WTC11 (cell line): ENCODE data around the gene ARHGAP40. TPM values are rescaled to one million over a fixed set of nuclear protein-coding genes. Genes with fewer than 3 reads are reported as not detected.
"Not testable (repeated sequence)": the region's sequence is repeated elsewhere in the genome, so short reads cannot be mapped to it uniquely, and the experiment has no call there.

Experiments used
- ATAC-seq: fragments of 200-7000 bp; cut with Tn5 transposase; 2 replicates; pipeline ENCODE4 v1.10.0; 2021; ENCODE audit warnings: mild to moderate bottlenecking, moderate library complexity
- CTCF ChIA-PET: fragments of 300-600 bp; sonication (Branson Sonifier 250); formaldehyde crosslinking; loops from one replicate; lab custom pipeline; 2021; ENCODE audit warnings: antibody characterized with exemption; lab: Charles Lee
- POLR2A ChIA-PET: fragments of 350-600 bp; sonication (Branson Sonifier 250); formaldehyde crosslinking; loops from one replicate; lab custom pipeline; 2021; ENCODE audit warnings: antibody characterized with exemption; lab: Charles Lee
- DNase-seq: peaks from one replicate; pipeline ENCODE4 v3.0.0; 2021; ENCODE audit warnings: low spot score
- H3K27ac Mint-ChIP-seq: 2 replicates; pipeline ENCODE4 v1.8.0; 2021; ENCODE audit warnings: mixed read lengths
- H3K27me3 Mint-ChIP-seq: 2 replicates; pipeline ENCODE4 v1.8.0; 2021; ENCODE audit warnings: low read depth, mild to moderate bottlenecking, moderate library complexity, mixed read lengths
- H3K36me3 Mint-ChIP-seq: 2 replicates; pipeline ENCODE4 v1.8.0; 2021; ENCODE audit warnings: mixed read lengths
- H3K4me1 Mint-ChIP-seq: 2 replicates; pipeline ENCODE4 v1.8.0; 2022; ENCODE audit warnings: mixed read lengths
- H3K4me3 Mint-ChIP-seq: 2 replicates; pipeline ENCODE4 v1.8.0; 2021; ENCODE audit warnings: mild to moderate bottlenecking, moderate library complexity, mixed read lengths
- H3K9me3 Mint-ChIP-seq: 2 replicates; pipeline ENCODE4 v1.8.0; 2021; ENCODE audit warnings: mixed read lengths
- EMX1 ChIP-seq: fragments of 250-450 bp; sonication (Bioruptor Pico); IDR thresholded peaks from 2 replicates; pipeline ENCODE4 v1.8.0; 2021; ENCODE audit warnings: mild to moderate bottlenecking
- NR3C1 ChIP-seq: sonication (generic); formaldehyde crosslinking; conservative IDR thresholded peaks from 2 replicates; pipeline ENCODE4 v1.8.1; 2023; ENCODE audit warnings: low read depth, mild to moderate bottlenecking, missing genetic modification reagents
- PRRX2 ChIP-seq: fragments of 250-450 bp; sonication (Bioruptor Pico); IDR thresholded peaks from 2 replicates; pipeline ENCODE4 v1.8.0; 2021; ENCODE audit warnings: mild to moderate bottlenecking
- total RNA-seq: library from RNA; stranded (reverse); gene quantifications from 3 replicates; pipeline ENCODE4 v1.2.3, GENCODE V29; 2021
- TF ChIP-seq, protein P1 (sequence below): sonication (generic); formaldehyde crosslinking; IDR thresholded peaks from 2 replicates; pipeline ENCODE4 v1.8.0; 2022; ENCODE audit warnings: missing genetic modification reagents
- TF ChIP-seq, protein P2 (sequence below): fragments of 250-450 bp; sonication (Bioruptor Pico); IDR thresholded peaks from 2 replicates; pipeline ENCODE4 v1.8.0; 2021; ENCODE audit warnings: mild to moderate bottlenecking
- TF ChIP-seq, protein P3 (sequence below): sonication (generic); formaldehyde crosslinking; IDR thresholded peaks from 2 replicates; pipeline ENCODE4 v1.8.1; 2022; ENCODE audit warnings: low read depth, missing genetic modification reagents, borderline replicate concordance
- TF ChIP-seq, protein P4 (sequence below): sonication (generic); formaldehyde crosslinking; IDR thresholded peaks from 2 replicates; pipeline ENCODE4 v1.8.0; 2023; ENCODE audit warnings: missing genetic modification reagents, mild to moderate bottlenecking, borderline replicate concordance

The ARHGAP40 gene
- total RNA-seq, 1 experiment from 2014 or later, result 0.72 TPM

DNA sequence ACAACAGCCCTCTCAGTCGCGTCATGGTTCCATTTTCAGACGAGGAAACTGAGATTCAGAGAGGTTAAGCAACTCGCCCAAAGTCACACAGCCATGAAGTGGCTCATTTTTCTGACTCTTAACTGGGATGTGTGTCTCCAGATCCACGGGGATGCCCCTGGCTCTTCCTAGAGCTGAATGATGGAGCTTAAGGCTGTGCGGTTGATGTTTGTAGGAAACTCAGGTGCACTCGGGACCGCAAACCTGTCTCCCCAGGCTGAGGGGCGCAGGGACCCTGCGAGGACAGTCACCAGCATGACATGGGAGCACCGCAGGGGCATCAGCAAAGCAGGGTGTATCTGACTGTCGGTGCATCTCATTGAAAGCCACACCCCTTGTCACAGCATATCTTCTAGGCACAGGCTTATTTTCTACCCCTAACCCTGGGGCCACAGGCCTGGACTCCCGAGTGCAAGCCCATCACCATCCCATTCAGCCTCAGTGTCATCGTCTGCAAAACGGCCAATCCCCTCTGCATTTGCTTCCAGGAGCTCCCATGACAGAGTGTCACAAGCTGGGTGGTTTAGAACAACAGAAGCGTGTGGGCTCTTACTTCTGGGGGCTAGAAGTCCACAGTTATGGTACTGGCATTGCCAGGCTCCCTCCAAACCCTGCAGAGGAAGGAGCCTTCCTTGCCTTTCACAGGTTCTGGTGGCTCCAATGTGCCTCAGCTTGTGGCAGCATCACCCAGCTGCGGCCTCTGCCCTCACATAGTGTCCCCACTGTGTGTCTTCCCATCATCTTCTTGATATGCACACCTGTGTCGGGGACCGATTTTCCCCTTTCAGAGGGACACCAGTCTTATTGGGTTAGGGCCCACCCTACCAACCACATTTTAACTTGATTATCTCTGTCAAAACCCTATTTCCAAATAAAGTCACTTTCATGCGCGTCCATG is 9.9 kb upstream of the ARHGAP40 start (continued):
- TF ChIP-seq, protein P1, sequence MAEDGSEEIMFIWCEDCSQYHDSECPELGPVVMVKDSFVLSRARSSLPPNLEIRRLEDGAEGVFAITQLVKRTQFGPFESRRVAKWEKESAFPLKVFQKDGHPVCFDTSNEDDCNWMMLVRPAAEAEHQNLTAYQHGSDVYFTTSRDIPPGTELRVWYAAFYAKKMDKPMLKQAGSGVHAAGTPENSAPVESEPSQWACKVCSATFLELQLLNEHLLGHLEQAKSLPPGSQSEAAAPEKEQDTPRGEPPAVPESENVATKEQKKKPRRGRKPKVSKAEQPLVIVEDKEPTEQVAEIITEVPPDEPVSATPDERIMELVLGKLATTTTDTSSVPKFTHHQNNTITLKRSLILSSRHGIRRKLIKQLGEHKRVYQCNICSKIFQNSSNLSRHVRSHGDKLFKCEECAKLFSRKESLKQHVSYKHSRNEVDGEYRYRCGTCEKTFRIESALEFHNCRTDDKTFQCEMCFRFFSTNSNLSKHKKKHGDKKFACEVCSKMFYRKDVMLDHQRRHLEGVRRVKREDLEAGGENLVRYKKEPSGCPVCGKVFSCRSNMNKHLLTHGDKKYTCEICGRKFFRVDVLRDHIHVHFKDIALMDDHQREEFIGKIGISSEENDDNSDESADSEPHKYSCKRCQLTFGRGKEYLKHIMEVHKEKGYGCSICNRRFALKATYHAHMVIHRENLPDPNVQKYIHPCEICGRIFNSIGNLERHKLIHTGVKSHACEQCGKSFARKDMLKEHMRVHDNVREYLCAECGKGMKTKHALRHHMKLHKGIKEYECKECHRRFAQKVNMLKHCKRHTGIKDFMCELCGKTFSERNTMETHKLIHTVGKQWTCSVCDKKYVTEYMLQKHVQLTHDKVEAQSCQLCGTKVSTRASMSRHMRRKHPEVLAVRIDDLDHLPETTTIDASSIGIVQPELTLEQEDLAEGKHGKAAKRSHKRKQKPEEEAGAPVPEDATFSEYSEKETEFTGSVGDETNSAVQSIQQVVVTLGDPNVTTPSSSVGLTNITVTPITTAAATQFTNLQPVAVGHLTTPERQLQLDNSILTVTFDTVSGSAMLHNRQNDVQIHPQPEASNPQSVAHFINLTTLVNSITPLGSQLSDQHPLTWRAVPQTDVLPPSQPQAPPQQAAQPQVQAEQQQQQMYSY (CRISPR knock-in tag), result no peak
- TF ChIP-seq NR3C1 (no peak), EMX1 (CRISPR knock-in tag) (no peak), PRRX2 (CRISPR knock-in tag) (no peak)
- TF ChIP-seq, protein P2, sequence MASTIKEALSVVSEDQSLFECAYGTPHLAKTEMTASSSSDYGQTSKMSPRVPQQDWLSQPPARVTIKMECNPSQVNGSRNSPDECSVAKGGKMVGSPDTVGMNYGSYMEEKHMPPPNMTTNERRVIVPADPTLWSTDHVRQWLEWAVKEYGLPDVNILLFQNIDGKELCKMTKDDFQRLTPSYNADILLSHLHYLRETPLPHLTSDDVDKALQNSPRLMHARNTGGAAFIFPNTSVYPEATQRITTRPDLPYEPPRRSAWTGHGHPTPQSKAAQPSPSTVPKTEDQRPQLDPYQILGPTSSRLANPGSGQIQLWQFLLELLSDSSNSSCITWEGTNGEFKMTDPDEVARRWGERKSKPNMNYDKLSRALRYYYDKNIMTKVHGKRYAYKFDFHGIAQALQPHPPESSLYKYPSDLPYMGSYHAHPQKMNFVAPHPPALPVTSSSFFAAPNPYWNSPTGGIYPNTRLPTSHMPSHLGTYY (CRISPR knock-in tag), result no peak
- TF ChIP-seq, protein P3, sequence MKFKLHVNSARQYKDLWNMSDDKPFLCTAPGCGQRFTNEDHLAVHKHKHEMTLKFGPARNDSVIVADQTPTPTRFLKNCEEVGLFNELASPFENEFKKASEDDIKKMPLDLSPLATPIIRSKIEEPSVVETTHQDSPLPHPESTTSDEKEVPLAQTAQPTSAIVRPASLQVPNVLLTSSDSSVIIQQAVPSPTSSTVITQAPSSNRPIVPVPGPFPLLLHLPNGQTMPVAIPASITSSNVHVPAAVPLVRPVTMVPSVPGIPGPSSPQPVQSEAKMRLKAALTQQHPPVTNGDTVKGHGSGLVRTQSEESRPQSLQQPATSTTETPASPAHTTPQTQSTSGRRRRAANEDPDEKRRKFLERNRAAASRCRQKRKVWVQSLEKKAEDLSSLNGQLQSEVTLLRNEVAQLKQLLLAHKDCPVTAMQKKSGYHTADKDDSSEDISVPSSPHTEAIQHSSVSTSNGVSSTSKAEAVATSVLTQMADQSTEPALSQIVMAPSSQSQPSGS, result no peak
- TF ChIP-seq, protein P4, sequence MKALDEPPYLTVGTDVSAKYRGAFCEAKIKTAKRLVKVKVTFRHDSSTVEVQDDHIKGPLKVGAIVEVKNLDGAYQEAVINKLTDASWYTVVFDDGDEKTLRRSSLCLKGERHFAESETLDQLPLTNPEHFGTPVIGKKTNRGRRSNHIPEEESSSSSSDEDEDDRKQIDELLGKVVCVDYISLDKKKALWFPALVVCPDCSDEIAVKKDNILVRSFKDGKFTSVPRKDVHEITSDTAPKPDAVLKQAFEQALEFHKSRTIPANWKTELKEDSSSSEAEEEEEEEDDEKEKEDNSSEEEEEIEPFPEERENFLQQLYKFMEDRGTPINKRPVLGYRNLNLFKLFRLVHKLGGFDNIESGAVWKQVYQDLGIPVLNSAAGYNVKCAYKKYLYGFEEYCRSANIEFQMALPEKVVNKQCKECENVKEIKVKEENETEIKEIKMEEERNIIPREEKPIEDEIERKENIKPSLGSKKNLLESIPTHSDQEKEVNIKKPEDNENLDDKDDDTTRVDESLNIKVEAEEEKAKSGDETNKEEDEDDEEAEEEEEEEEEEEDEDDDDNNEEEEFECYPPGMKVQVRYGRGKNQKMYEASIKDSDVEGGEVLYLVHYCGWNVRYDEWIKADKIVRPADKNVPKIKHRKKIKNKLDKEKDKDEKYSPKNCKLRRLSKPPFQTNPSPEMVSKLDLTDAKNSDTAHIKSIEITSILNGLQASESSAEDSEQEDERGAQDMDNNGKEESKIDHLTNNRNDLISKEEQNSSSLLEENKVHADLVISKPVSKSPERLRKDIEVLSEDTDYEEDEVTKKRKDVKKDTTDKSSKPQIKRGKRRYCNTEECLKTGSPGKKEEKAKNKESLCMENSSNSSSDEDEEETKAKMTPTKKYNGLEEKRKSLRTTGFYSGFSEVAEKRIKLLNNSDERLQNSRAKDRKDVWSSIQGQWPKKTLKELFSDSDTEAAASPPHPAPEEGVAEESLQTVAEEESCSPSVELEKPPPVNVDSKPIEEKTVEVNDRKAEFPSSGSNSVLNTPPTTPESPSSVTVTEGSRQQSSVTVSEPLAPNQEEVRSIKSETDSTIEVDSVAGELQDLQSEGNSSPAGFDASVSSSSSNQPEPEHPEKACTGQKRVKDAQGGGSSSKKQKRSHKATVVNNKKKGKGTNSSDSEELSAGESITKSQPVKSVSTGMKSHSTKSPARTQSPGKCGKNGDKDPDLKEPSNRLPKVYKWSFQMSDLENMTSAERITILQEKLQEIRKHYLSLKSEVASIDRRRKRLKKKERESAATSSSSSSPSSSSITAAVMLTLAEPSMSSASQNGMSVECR, result no peak

DNA sequence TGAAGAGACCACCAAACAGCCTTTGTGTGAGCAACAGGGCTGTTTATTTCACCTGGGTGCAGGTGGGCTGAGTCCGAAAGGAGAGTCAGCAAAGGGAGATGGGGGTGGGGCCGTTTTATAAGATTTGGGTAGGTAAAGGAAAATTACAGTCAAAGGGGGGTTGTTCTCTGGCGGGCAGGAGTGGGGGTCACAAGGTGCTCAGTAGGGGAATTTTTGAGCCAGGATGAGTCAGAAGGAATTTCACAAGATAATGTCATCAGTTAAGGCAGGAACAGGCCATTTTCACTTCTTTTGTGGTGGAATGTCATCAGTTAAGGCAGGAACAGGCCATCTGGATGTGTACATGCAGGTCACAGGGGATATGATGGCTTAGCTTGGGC is 9.2 kb upstream of the ARHGAP40 start:
- POLR2A ChIA-PET, DNase-seq, ATAC-seq, H3K4me1 Mint-ChIP-seq, H3K4me3 Mint-ChIP-seq, H3K36me3 Mint-ChIP-seq, H3K27ac Mint-ChIP-seq, CTCF ChIA-PET, H3K9me3 Mint-ChIP-seq, H3K27me3 Mint-ChIP-seq: not testable (repeated sequence)

DNA sequence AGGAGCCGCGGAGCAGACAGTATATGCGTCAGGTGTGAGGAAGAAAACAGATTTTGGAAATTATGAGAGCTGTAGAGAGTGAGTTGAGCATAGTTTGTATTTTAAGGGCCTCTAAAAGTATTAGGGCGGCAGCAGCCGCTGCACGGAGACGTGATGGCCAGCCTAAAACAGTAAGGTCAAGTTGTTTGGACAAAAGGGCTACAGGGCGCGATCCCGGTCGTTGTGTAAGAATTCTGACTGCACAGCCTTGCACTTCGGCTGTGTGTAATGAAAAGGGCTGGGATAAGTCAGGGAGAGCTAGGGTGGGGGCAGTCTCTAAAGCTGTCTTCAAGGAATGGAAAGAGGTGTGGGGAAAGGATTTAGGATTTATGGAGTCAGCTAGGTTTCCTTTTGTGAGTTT is 7.3 kb upstream of the ARHGAP40 start:
- H3K27ac Mint-ChIP-seq, H3K4me1 Mint-ChIP-seq, H3K4me3 Mint-ChIP-seq, CTCF ChIA-PET, POLR2A ChIA-PET, DNase-seq, ATAC-seq, H3K27me3 Mint-ChIP-seq: not testable (repeated sequence)
- Mint-ChIP-seq H3K36me3 (peaks cover 11% of the 10 kb centered on the region), H3K9me3 (peaks cover 22% of the 10 kb centered on the region)

DNA sequence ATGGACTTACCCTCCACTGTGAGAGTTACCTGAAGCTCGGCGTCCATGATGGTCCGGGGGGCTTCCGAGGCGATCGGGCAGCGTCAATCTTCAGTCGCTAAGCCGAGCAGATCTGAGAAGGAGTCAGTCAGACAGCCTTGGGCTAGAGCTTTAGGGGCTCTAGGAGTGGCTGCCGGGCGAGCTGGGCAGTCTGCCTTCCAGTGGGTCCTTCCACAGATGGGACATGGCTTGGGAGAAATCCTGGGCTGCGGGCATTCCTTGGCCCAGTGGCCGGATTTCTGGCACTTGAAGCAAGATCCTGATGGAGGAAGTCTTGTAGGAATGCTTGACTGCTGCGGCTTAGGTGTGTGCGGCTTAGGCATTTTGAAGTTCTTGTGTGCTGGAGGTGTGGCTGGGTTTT is 5.7 kb upstream of the ARHGAP40 start:
- ATAC-seq, H3K27ac Mint-ChIP-seq, DNase-seq, H3K27me3 Mint-ChIP-seq, CTCF ChIA-PET, H3K4me3 Mint-ChIP-seq, POLR2A ChIA-PET: not testable (repeated sequence)
- Mint-ChIP-seq H3K9me3 (peaks cover 22% of the 10 kb centered on the region), H3K4me1 (peaks cover 12% of the 10 kb centered on the region), H3K36me3 (peaks cover 11% of the 10 kb centered on the region)
